Measurements from ENCODE around the gene LTBP1.

- TF ChIP-seq CTCF (conservative IDR thresholded peaks at IDR 0.05; ENCODE audit: low read depth, low read length) = no peak
- TF ChIP-seq EZH2 (IDR thresholded peaks at IDR 0.05; ENCODE audit: borderline replicate concordance, low read depth, low read length, poor library complexity, severe bottlenecking) = no peak
These were observed 393.5 kb downstream of the LTBP1 start for GRCh38 chr2:33340280-33340679.
